Ishikawa (cell line): ENCODE results near the gene EPAS1.

ENCODE experiments used
- CEBPB ChIP-seq: IDR thresholded peaks from 2 replicates; pipeline ENCODE4 v1.6.1; 2012
- CREB1 ChIP-seq: IDR thresholded peaks from 2 replicates; pipeline ENCODE4 v1.6.1; 2012; ENCODE audit warnings: low read depth
- EGR1 ChIP-seq: IDR thresholded peaks from 2 replicates; pipeline ENCODE4 v1.6.1; 2012
- EP300 ChIP-seq: IDR thresholded peaks from 2 replicates; pipeline ENCODE4 v1.6.1; 2012; ENCODE audit warnings: borderline replicate concordance
- FOXM1 ChIP-seq: IDR thresholded peaks from 2 replicates; pipeline ENCODE4 v1.6.1; 2012; ENCODE audit warnings: low read depth, borderline replicate concordance
- MAX ChIP-seq: IDR thresholded peaks from 2 replicates; pipeline ENCODE4 v1.6.1; 2012
- NFIC ChIP-seq: IDR thresholded peaks from 2 replicates; pipeline ENCODE4 v1.6.1; 2012
- RAD21 ChIP-seq: IDR thresholded peaks from 2 replicates; pipeline ENCODE4 v1.6.1; 2012; ENCODE audit warnings: low read depth
- REST ChIP-seq: IDR thresholded peaks from 2 replicates; pipeline ENCODE4 v1.6.1; 2012; ENCODE audit warnings: low read depth, mild to moderate bottlenecking
- TAF1 ChIP-seq: IDR thresholded peaks from 2 replicates; pipeline ENCODE4 v1.6.1; 2012; ENCODE audit warnings: low read depth, mild to moderate bottlenecking
- TCF12 ChIP-seq: IDR thresholded peaks from 2 replicates; pipeline ENCODE4 v1.6.1; 2012; ENCODE audit warnings: low read depth
- TEAD4 ChIP-seq: IDR thresholded peaks from 2 replicates; pipeline ENCODE4 v1.6.1; 2012
- USF1 ChIP-seq: IDR thresholded peaks from 2 replicates; pipeline ENCODE4 v1.6.1; 2012
- YY1 ChIP-seq: IDR thresholded peaks from 2 replicates; pipeline ENCODE4 v1.6.1; 2012; ENCODE audit warnings: low read depth
- ZBTB7A ChIP-seq: IDR thresholded peaks from 2 replicates; pipeline ENCODE4 v1.6.1; 2012; ENCODE audit warnings: low read depth

The EPAS1 gene

GRCh38 chr2:46431481-46432235, 134.5 kb downstream of the EPAS1 start:
- TF ChIP-seq TAF1 (no peak), REST (no peak), YY1 (no peak), NFIC (no peak), MAX (no peak), USF1 (no peak), CEBPB (no peak), TEAD4 (no peak)

GRCh38 chr2:46434851-46435273, 137.7 kb downstream of the EPAS1 start:
- TF ChIP-seq YY1 (no peak), ZBTB7A (no peak), EGR1 (no peak), TAF1 (no peak), CEBPB (no peak), TCF12 (no peak), NFIC (no peak), FOXM1 (no peak), RAD21 (no peak)

- no peak for TF ChIP-seq CREB1
- no peak for TF ChIP-seq NFIC
- no peak for TF ChIP-seq EP300
- no peak for TF ChIP-seq USF1
- no peak for TF ChIP-seq RAD21
- TF ChIP-seq FOXM1, result no peak
- TF ChIP-seq CEBPB, result no peak
- no peak for TF ChIP-seq TAF1
- no peak for TF ChIP-seq REST
- TF ChIP-seq TCF12, result no peak
- no peak for TF ChIP-seq ZBTB7A
Measured at GRCh38 chr2:46435353-46435752, 138.1 kb downstream of the EPAS1 start.

- no peak for TF ChIP-seq USF1
Measured at GRCh38 chr2:46435796-46436360, 138.7 kb downstream of the EPAS1 start.
